ENCODE results near the gene FCHSD2. TPM values are rescaled to one million over a fixed set of nuclear protein-coding genes. Genes with fewer than 3 reads are reported as not detected.

Gene FCHSD2
- total and polyA plus RNA-seq, 9 of the 15 experiments (the other 6 are each of a cell fraction or from before 2014, with no cell fraction given): 1.8 to 14.7 (median 6.4) TPM

- TF ChIP-seq ARID4B (CRISPR knock-in tag; IDR thresholded peaks at IDR 0.05) (no peak), YY1 (IDR thresholded peaks at IDR 0.05; ENCODE audit: borderline replicate concordance in 1 of 3, control insufficient read depth in 1 of 3, extremely low read depth in 1 of 3, insufficient read depth in 3 of 3, insufficient read length in 1 of 3, insufficient replicate concordance in 2 of 3, low read depth in 1 of 3, low read length in 2 of 3) (peak in 1 of 3 experiments; percentile 14), SRSF9 (IDR thresholded peaks at IDR 0.05; ENCODE audit: borderline replicate concordance, low read depth, low read length) (no peak), LARP7 (IDR thresholded peaks at IDR 0.05) (0 out of 2 replicates have a peak, but pooled peaks have one; percentile 16), YBX1 (IDR thresholded peaks at IDR 0.05) (no peak), HDAC2 (IDR thresholded peaks at IDR 0.05) (0 out of 2 replicates have a peak, but pooled peaks have one; percentile 20), ZBTB2 (IDR thresholded peaks at IDR 0.05) (peak; percentile 46; the same call in 1 of the 2 replicates), RAD51 (IDR thresholded peaks at IDR 0.05; ENCODE audit: borderline replicate concordance, low read depth) (peak; percentile 65), FOXA3 (CRISPR knock-in tag; conservative IDR thresholded peaks at IDR 0.05 in 1 of 2, IDR thresholded peaks at IDR 0.05 in 1 of 2) (no peak; a peak in 1 of 4 replicates), MBD1 (CRISPR knock-in tag; IDR thresholded peaks at IDR 0.05) (no peak), ERF (CRISPR knock-in tag; IDR thresholded peaks at IDR 0.05) (no peak), ELF4 (CRISPR knock-in tag; IDR thresholded peaks at IDR 0.05) (no peak), ZNF644 (tag; IDR thresholded peaks at IDR 0.05; ENCODE audit: low read depth) (no peak), NFE2L1 (tag; IDR thresholded peaks at IDR 0.05; ENCODE audit: borderline replicate concordance, low read depth) (no peak), ATF3 (IDR thresholded peaks at IDR 0.05) (0 out of 2 replicates have a peak, but pooled peaks have one; percentile 4), ATF3 (CRISPR knock-in tag; conservative IDR thresholded peaks at IDR 0.05) (no peak), PTBP1 (IDR thresholded peaks at IDR 0.05; ENCODE audit: low read depth, low read length) (no peak)
Measured at GRCh38 chr11:73143126-73143838, 1.2 kb upstream of the FCHSD2 start (continued).

Data from K562 (cell line).